DND-41 (cell line): ENCODE results near the gene OPN1SW.

Experiments used
- EZH2 ChIP-seq: IDR thresholded peaks from 3 replicates; pipeline ENCODE4 v1.6.1; 2012; ENCODE audit warnings: borderline replicate concordance, low read depth, mild to moderate bottlenecking, moderate library complexity, low read length, inconsistent platforms; ENCODE audit not compliant: severe bottlenecking
- TF ChIP-seq, protein P1 (sequence below): IDR thresholded peaks from 2 replicates; pipeline ENCODE4 v1.5.1; 2012; ENCODE audit warnings: borderline replicate concordance, low read length, moderate library complexity, mild to moderate bottlenecking; ENCODE audit not compliant: poor library complexity, severe bottlenecking; ENCODE audit errors: extremely low read depth

DNA sequence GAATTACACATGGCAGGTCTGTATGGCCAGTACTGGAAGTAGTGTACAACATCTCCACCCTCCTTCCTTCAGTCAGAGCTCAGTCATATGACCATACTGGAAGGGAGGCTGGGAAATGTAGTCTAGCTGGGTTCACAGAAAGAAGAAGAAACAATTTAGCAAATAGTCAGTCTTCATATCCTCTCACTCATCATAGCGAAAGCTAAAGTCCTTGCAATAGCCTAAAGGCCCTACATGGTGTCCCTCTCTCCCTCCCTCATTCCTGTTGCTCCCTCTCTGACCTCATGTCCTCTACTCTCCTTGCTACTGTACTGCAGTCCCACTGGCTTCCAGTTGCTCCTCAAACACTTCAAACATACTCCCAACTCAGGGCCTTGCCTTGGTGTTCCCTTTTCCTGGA, 40.7 kb downstream of the OPN1SW start:
- TF ChIP-seq, protein P1, sequence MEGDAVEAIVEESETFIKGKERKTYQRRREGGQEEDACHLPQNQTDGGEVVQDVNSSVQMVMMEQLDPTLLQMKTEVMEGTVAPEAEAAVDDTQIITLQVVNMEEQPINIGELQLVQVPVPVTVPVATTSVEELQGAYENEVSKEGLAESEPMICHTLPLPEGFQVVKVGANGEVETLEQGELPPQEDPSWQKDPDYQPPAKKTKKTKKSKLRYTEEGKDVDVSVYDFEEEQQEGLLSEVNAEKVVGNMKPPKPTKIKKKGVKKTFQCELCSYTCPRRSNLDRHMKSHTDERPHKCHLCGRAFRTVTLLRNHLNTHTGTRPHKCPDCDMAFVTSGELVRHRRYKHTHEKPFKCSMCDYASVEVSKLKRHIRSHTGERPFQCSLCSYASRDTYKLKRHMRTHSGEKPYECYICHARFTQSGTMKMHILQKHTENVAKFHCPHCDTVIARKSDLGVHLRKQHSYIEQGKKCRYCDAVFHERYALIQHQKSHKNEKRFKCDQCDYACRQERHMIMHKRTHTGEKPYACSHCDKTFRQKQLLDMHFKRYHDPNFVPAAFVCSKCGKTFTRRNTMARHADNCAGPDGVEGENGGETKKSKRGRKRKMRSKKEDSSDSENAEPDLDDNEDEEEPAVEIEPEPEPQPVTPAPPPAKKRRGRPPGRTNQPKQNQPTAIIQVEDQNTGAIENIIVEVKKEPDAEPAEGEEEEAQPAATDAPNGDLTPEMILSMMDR: no peak
- no peak for TF ChIP-seq EZH2
